Stimulated activated CD4-positive, alpha-beta T cell treated with anti-CD3 and anti-CD28 coated beads, Interleukin-12 subunit alpha, Interleukin-12 subunit beta, amount 100 ng/mL, for 24 hours (primary cell): ENCODE data around the gene CDC42BPB.

Experiments
- DNase-seq, 2 experiments: peaks; one replicate each; pipeline ENCODE4 v3.0.0-alpha.2; 2020; ENCODE audit warnings: low read depth in 2 of 2

Gene CDC42BPB

DNA sequence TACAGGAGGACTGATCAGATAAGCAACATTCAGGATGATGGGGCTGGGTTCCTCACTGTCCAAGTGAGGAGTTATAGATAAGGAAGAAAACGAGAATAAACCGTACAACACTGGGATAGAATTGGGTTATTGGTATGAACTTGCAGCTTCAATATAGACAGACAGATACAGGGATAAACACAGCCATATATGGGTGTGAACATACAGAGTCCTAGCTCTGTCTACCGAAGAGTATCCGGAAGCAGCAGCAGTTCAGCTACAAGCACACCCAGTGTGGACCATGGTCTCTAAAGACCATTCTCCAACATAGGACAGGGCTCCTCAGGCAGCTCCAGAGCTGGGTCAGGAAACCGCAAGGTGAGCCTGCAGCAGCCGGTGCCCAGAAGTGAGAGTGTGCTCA is 40.8 kb downstream of the CDC42BPB start:
- no peak for DNase-seq

- DNase-seq: no peak
These were observed 41.3 kb downstream of the CDC42BPB start for GRCh38 chr14:103016071-103016470.

DNA sequence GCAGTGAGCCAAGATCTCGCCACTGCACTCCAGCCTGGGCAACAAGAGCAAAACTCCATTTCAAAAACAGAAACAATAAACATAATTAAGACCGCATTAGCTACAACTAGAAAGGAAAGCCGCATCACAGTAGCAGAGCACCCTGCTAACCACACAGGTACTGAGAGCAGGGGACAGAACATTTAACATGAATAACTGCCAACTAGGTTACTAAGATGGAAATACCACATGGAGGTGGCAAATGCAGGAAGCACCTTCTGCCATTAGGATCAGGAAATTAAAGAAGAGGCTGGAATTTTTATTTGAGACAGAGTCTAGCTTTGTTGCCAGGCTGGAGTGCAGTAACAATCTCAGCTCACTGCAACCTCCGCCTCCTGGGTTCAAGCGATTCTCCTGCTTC is 41.9 kb downstream of the CDC42BPB start:
- no peak for DNase-seq

GRCh38 chr14:103014466-103015228 is 42.7 kb downstream of the CDC42BPB start:
- no peak for DNase-seq

DNA sequence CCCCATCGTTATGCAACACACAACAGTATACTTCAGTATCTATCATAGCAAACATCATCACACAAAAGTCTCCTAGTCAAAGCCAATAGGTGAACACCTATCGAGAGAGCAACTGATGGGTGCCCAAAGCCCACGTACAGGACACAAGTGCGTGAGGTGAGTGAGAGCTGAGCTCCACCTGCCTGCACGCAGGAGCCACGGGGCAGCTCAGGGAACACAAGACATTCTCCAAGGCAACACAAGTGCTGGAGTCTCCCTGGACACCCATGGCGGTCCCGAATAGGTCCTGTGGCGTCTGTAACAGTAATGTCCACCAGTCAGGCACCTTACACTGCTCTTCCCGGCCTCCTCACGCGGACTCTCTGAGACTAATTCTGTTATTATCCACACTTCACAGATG is 44.3 kb downstream of the CDC42BPB start:
- no peak for DNase-seq

DNA sequence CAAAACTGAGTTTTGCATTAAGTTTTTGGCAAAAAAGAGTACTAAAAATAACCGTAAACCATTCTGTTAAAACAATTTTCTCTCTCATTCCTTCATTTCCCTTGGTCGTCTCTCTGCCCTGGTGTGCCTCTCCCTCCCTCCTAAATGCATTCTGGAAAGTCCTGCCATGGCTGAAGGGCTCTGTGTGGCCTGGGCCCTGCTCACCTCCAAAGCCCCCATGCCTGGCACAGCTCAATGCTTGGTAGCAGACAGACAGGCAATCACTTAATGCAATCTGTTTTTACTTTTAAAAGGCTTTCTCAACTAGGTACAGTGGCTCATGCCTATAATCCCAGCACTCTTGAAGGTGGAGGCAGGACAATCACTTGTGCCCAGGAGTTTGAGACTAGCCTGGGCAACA is 47.8 kb downstream of the CDC42BPB start:
- no peak for DNase-seq

DNA sequence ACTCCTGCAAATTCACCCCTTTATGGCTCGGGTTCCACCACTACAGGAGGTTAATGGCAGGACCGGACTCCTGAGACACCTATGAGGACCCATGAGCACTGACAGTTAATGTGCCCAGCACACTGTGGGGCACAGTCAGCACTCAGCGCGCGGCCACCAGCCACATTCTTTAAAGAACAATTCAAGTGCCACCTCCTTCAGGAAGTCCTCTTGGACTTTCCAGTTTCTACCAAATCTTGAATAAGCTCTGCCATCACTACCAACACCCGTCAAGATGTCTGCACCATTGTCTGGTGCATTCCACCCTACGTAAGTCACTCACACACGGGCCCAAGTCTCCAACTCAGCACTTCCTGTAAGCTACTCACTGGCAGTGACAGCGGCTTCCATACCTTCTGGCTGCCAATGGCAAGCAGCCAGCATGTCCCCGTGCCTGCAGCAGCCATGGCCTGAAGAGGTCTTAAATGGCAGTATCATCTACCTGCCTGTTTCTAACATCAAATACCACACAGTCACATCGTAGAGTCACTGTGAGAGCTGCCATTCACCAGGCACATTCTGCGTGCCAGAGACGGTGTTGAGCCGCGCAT is 48.5 kb downstream of the CDC42BPB start:
- no peak for DNase-seq

DNA sequence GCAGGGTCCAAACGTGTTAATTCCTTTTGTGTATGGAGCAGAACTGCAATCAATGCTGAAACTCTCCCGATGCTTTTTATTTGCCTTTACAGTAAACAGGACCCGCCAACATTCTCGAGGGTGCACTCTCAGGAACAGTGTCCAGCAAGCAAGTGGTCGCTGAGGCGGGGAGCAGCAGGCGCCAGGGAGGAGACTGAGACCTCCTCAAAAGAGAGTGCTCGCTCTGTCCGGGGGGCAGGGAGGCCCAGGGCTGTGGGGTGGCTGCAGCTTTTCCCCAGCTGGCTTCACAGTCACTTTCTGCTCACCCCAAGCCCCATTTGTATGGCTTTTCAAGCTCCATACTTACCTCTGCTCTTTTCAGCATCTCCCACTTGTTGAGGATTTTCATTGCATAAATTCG is 49.2 kb downstream of the CDC42BPB start:
- no peak for DNase-seq

DNA sequence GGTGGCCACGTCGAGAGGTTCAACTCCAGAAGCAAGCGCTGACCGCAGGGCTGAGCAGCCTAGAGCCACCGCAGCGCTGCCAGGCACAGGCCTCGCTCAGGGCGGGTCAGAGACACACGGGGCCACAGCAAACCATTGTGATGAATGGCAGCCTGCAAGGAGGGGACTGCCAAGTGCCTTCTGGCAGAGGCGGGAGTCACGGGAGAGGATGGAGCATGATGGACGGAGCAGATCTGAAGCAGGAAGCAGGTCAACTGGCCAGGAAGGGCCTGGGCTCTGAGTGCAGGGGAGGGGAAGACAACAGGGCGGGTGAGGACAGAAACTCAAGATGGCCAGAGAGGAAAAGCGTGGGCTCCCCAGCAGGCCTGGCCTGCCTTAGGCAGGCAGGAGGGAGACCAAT is 49.8 kb downstream of the CDC42BPB start:
- no peak for DNase-seq

DNA sequence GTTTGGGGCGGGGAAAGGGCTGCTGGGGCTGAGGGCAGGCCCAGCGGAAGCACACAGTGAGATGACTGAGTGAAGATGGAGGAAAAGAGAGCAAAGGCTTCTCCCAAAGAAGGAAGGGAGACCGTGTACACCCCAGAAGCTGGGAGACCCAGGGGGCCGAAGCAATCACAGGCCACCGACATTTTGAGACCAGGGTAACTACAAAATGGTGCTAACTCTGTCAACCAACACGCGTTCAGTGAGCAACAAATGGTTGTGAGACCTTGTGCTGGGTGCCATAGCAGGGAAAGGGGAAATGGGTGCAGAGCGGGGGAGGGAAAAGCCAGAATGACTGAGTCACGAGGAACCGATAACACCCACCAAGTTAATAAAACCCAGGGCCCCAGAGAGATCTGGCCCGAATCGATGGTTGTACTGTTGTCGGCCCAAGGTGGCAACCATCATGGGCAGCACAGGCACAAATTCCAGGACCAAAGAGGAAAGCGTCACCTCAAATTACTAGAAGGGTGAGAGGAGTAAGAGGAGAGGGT is 50.3 kb downstream of the CDC42BPB start:
- no peak for DNase-seq

GRCh38 chr14:103006106-103006505 is 51.2 kb downstream of the CDC42BPB start:
- no peak for DNase-seq

DNA sequence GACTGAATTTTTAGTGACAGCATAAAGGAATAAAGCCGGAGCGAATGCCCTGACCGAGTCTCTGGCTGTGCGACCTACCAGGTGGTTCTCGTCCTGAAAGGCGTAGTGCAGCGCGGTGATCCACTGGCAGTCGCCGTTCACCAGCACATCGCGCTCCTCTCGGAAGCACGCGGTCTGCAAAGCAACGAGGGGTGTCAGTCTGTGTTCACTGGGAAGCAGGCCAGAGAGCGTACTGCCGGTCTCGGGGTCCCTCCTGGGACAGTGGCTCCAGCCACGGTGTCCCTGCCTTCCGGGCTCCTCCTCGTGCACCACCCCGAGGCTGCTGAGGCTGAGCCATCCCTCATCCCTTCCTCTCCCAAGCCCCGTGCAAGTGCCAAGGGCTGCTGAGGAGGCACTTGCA is 53.5 kb downstream of the CDC42BPB start:
- no peak for DNase-seq

DNA sequence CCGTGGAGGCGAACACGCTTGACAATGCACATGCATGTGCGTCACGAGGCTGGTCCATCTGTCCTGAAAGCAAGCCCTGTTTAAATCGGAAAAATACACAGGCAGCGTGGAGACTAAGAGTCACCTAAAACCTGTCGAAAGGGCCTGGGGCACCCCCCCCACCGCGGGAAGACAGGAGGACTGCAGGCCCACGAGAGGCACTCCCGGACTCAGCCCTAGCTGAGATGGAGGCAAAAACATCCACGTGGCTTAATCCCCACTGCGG is 54.1 kb downstream of the CDC42BPB start:
- DNase-seq: no peak

DNA sequence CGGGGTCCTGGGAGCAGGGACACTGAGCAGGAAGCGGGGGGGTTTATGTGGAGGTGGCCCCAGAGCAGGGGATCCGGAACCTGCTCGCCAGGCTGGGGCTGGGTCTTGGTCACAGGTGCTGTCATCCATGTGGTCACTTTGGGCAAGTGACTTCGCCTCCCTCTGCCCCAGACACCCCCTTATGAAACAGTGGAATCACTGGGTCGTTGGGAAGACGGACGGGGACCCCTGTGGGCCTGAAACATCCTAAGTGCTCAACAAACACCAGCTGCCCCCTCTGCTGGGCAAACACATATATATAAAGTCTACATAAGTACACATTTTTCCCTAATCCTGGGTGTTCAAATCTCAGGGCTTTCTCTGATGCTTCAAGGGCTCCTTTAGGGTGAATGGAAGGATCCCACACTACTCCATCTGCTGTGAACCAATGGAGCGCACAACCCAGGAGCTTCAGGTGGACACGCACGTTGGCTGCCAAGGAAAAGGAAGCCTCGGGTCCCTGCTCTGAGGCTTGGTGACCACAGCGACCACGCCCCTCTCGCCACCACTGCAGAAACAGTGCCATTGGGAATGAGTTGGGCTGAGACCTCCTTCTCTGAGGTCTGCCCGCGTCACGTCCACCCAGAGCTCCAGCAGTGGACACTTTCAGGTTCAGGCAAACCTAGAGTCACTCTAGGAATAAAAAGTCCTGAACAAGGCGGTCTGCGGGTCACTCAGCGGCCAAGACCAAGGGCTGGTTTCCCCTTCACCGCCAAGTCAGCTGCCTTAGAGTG is 54.6 kb downstream of the CDC42BPB start:
- no peak for DNase-seq

- no peak for DNase-seq
These were observed 55.5 kb downstream of the CDC42BPB start for GRCh38 chr14:103001651-103002396.

DNA sequence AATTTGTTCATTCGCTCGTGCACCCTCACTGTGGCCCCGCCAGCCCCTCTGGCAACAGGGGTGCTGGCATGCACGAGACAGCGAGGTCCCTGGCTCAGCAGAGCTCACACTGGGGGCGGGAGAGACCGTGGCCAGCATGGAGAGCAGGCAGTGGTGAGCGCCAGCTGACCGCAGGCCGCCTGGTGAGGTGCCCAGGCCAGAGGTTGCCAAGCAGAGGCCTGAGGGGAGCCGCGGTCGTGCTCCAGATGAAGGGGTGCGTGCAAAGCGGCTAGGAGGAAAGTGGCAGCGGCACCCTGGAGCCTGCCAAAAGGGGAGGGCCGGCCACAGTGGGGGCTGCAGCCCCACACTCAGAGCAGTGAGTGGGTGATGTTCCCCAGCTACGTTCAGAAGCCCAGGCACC is 56.1 kb downstream of the CDC42BPB start:
- DNase-seq: no peak

- no peak for DNase-seq
These were observed 56.9 kb downstream of the CDC42BPB start for GRCh38 chr14:103000291-103000921.

DNA sequence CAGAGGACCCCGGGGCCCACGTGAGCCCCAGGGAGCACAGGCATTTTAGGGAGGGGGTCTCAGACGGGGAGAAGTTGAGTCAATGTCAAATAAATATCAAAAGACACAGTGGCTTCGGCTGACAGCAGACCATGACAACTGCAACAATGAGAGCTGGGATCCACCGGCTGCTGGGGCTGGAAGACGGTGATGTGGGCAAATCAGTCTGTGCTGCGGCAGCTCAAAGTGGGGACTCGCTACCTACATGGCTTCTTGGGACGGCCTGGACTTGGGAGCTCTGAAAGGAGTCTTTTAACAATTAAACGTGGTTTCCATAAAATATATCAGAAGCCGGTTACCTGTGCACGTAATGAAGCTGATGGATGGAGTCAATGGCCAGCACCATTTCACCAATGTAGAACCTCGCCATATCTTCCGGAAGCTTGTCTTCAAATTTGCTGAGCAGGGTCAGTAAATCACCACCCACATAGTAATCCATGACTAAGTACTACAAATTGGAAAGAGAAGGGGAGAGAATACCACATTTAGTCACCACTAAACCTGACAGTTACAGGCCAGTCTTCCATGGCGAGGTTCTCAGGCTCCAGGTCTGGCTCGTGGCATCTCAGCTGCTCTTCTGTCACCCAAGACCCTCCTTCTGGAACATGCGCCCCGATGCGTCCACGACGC is 58.0 kb downstream of the CDC42BPB start:
- no peak for DNase-seq

DNA sequence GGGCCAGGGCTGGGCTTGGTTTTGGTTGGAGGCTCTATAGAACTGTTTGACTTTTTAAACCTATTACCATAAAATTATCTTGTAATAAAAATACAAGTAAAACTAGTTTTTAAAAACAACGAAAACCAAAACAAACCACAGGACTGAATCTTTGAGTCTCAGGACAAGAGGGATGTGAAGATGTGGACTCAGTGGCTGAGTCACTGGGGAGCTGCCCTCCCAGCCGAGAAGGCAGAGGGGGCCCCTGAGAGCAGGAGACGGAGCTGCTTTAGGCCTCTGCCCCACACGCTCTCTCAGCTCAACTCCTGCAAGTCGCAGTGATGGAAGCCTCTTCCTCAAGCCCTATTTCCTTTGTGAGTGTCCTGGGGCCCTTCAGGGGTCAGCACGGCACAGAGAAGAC is 59.0 kb downstream of the CDC42BPB start:
- no peak for DNase-seq

GRCh38 chr14:102996941-102997340 is 60.4 kb downstream of the CDC42BPB start:
- DNase-seq: no peak

DNA sequence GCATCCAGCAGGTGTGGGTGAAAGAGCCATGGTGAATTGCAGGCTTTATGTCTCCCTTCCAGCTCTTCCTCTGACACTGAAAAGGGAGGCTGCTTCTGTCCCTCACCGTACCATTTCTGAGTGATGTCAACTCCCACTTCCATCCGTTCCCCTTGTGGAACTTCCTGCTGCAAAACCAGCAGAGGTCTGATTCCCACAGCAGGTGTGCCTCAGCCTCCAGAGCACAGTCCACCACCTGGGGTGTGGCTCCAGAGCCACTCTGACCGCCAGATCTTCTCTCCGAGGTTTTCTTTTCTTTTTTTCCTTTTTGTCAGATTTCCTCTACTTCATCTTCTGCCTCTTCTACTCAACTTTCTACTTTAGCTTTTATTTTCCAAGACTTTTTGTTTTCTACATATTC is 62.7 kb downstream of the CDC42BPB start:
- no peak for DNase-seq
